Measurements from ENCODE around the gene PLOD2.
A peak's percentile ranks its signal among the peaks of the same experiment; 100 is the strongest.

The PLOD2 gene

DNA sequence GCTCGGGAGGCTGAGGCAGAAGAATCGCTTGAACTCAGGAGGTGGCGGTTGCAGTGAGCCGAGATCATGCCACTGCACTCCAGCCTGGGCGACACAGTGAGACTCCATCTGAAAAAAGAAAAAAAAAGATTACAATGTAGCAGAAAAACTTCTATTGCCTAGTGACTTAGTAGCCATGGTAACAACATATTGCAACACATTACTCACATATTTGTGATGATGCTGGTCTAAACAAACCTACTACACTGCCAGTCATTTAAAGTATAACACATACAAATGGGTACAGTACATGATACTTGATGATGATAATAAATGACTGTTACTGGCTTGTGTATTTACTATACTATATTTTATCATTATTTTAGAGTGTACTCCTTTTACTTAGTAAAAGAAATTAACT, 125.6 kb downstream of the PLOD2 start:
- DNase-seq (ENCODE audit: extremely low read depth, low read depth): peak; percentile 49
- TF ChIP-seq, protein P1, sequence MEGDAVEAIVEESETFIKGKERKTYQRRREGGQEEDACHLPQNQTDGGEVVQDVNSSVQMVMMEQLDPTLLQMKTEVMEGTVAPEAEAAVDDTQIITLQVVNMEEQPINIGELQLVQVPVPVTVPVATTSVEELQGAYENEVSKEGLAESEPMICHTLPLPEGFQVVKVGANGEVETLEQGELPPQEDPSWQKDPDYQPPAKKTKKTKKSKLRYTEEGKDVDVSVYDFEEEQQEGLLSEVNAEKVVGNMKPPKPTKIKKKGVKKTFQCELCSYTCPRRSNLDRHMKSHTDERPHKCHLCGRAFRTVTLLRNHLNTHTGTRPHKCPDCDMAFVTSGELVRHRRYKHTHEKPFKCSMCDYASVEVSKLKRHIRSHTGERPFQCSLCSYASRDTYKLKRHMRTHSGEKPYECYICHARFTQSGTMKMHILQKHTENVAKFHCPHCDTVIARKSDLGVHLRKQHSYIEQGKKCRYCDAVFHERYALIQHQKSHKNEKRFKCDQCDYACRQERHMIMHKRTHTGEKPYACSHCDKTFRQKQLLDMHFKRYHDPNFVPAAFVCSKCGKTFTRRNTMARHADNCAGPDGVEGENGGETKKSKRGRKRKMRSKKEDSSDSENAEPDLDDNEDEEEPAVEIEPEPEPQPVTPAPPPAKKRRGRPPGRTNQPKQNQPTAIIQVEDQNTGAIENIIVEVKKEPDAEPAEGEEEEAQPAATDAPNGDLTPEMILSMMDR (IDR thresholded peaks at IDR 0.05; ENCODE audit: low read depth, low read length): no peak

DNA sequence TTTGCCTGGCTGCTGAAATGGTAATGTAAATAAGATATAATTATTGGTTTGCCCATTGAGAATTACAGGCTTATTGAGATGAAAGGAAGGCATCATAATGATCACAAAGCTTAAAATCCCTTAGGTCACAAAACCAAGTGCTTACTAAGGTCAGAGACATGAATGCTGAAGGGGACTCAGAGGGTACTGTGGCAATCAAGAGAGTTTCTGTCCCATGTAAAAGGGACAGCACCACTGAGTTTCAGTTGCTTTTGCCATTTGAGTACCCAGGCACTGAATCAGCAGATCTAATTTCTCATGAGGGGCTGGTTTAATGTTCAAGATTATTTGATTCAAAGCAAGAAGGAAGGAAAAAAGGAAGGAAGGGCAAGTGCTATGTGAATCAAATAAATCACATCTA, 127.0 kb downstream of the PLOD2 start:
- TF ChIP-seq, protein P1 (IDR thresholded peaks at IDR 0.05; ENCODE audit: low read depth, low read length): no peak
- no peak for DNase-seq (ENCODE audit: extremely low read depth, low read depth)

- DNase-seq (ENCODE audit: extremely low read depth, low read depth): no peak
- TF ChIP-seq, protein P1 (IDR thresholded peaks at IDR 0.05; ENCODE audit: low read depth, low read length): no peak
These were observed 134.4 kb downstream of the PLOD2 start for GRCh38 chr3:146026547-146026946.

DNA sequence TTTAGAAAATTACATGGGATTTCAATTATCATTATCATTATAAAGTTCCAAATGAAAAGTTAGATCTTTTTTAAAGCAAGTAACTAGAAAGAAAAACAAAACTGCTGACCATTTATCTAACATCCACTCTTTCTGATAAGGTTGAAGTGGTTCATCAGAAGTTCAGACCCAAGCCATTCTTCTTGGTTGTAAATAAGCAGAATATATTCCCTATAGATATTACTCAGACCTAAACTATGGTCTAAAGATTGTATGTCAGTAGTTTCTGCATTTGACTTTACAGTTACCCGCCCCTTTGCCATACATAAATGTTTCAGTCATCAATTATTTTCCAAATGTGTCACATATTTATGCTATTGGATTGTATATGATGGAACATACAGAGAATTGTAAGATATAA, 136.7 kb downstream of the PLOD2 start:
- DNase-seq (ENCODE audit: extremely low read depth, low read depth): no peak
- TF ChIP-seq, protein P1 (IDR thresholded peaks at IDR 0.05; ENCODE audit: low read depth, low read length): no peak

DNA sequence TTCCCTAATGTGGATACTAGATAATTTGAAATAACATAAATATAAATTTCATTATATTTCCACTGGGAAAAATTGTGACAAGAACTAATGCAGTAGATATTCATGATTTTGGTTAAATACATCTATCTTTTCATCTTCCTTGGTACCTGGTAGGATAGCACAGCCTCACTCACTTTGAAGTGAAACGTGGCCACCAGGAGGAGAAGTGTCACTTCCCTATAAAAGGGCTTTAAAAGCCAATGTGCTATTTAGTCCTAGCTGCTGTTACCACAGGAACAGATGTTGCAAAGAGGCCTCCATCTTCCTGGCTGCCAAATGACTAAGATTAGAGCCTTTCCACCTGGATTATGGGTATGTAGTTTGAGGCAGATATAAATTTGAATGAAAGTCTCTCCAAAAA, 140.0 kb downstream of the PLOD2 start:
- TF ChIP-seq, protein P1 (IDR thresholded peaks at IDR 0.05; ENCODE audit: low read depth, low read length): no peak
- DNase-seq (ENCODE audit: extremely low read depth, low read depth): no peak

DNA sequence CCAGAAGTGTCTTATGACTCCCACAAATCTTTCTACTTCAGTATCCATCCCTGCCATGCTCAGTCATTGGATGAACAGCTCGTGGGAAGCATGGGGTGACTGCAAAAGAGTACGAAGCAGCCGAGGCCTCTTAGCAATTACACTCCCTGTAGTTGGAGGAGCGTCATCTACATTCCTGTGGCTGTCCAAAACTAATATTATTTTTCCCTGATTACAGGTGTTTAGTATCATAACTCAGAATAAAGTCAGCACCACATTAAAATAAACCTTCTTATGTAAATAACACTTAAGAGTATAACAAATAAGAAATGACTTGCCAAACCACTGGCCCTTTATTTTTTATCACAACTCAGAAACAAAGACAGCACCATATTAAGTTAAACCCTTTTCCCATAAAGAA, 141.5 kb downstream of the PLOD2 start:
- TF ChIP-seq, protein P1 (IDR thresholded peaks at IDR 0.05; ENCODE audit: low read depth, low read length): no peak
- no peak for DNase-seq (ENCODE audit: extremely low read depth, low read depth)

Data from AG09319 (cell line).